HG02678 (cell line): Measurements from ENCODE around the gene EPS8L3.
"Not testable (repeated sequence)": the region's sequence is repeated elsewhere in the genome, so short reads cannot be mapped to it uniquely, and the experiment has no call there.

Source experiments
- ATAC-seq: cut with Tn5 transposase; IDR thresholded peaks from one replicate; pipeline ENCODE4 v1.9.1; 2021; ENCODE audit warnings: mild to moderate bottlenecking, moderate library complexity; ENCODE audit not compliant: unreplicated experiment

EPS8L3 gene

GRCh38 chr1:109763646-109764415 lies at the start of gene EPS8L3:
TSS of gene EPS8L3 (minus strand) at chr1:109763923. CDS start at chr1:109761749, 2,174 bp downstream.
- no peak for ATAC-seq

- no peak for ATAC-seq
Measured at GRCh38 chr1:109812691-109813393, 49.1 kb upstream of the EPS8L3 start.

- ATAC-seq: no peak
Measured at GRCh38 chr1:109808703-109809102, 45.0 kb upstream of the EPS8L3 start.

- ATAC-seq: no peak
Measured at GRCh38 chr1:109807822-109808680, 44.3 kb upstream of the EPS8L3 start.

GRCh38 chr1:109807402-109807801 lies 43.7 kb upstream of the EPS8L3 start:
- no peak for ATAC-seq

- no peak for ATAC-seq
Measured at GRCh38 chr1:109806733-109807400, 43.1 kb upstream of the EPS8L3 start.

- ATAC-seq: no peak
Measured at GRCh38 chr1:109805486-109806165, 41.9 kb upstream of the EPS8L3 start.

GRCh38 chr1:109804660-109805059 lies 40.9 kb upstream of the EPS8L3 start:
- ATAC-seq: no peak

GRCh38 chr1:109803901-109804331 lies 40.2 kb upstream of the EPS8L3 start:
- no peak for ATAC-seq

GRCh38 chr1:109802901-109803561 lies 39.3 kb upstream of the EPS8L3 start:
- no peak for ATAC-seq

- ATAC-seq: no peak
Measured at GRCh38 chr1:109802136-109802900, 38.6 kb upstream of the EPS8L3 start.

- no peak for ATAC-seq
Measured at GRCh38 chr1:109801791-109802135, 38.0 kb upstream of the EPS8L3 start.

GRCh38 chr1:109800291-109800690 lies 36.6 kb upstream of the EPS8L3 start:
- no peak for ATAC-seq

GRCh38 chr1:109799445-109799844 lies 35.7 kb upstream of the EPS8L3 start:
- no peak for ATAC-seq

GRCh38 chr1:109797303-109797595 lies 33.5 kb upstream of the EPS8L3 start:
- ATAC-seq: not testable (repeated sequence)

- no peak for ATAC-seq
Measured at GRCh38 chr1:109796484-109797302, 33.0 kb upstream of the EPS8L3 start.

- no peak for ATAC-seq
Measured at GRCh38 chr1:109794319-109795132, 30.8 kb upstream of the EPS8L3 start.
